K562 (cell line): Measurements from ENCODE around the gene HOXA7. TPM values are rescaled to one million over a fixed set of nuclear protein-coding genes. Genes with fewer than 3 reads are reported as not detected.

ENCODE experiments used
- CHD7 ChIP-seq: fragments of 200-600 bp; sonication (generic); IDR thresholded peaks from one replicate; pipeline ENCODE4 v1.6.1; 2012; ENCODE audit warnings: mild to moderate bottlenecking, low read depth, low read length, inconsistent platforms
- CREB3 ChIP-seq: fragments of 450-650 bp; conservative IDR thresholded peaks from 2 replicates; pipeline ENCODE4 v1.6.1; 2016; ENCODE audit warnings: missing genetic modification characterization, low read depth, mild to moderate bottlenecking, missing compliant biosample characterization, moderate library complexity
- CTCF ChIP-seq, 3 experiments: IDR thresholded peaks in 2 of 3; conservative IDR thresholded peaks in 1 of 3; 2 replicates each; pipeline ENCODE4 v1.5.1; 2011 to 2012; ENCODE audit warnings: low read length in 3 of 3, mild to moderate bottlenecking in 3 of 3, control low read depth in 2 of 3, improper control_type of control experiment in 1 of 3, inconsistent platforms in 1 of 3, low read depth in 1 of 3, mixed read lengths in 1 of 3, moderate library complexity in 1 of 3; ENCODE audit not compliant: insufficient read depth in 2 of 3
- DACH1 ChIP-seq: fragments of 450-650 bp; IDR thresholded peaks from 2 replicates; pipeline ENCODE4 v1.6.1; 2018; ENCODE audit not compliant: partially characterized antibody
- GABPB2 ChIP-seq: fragments of 250-450 bp; sonication (Bioruptor Pico); conservative IDR thresholded peaks from 2 replicates; pipeline ENCODE4 v1.5.1; 2021; ENCODE audit warnings: mild to moderate bottlenecking
- MBD1 ChIP-seq: fragments of 250-450 bp; sonication (Bioruptor Pico); IDR thresholded peaks from 2 replicates; pipeline ENCODE4 v1.8.0; 2022; ENCODE audit warnings: inconsistent platforms
- RHOXF2B ChIP-seq: fragments of 250-450 bp; sonication (Bioruptor Pico); conservative IDR thresholded peaks from 2 replicates; pipeline ENCODE4 v1.5.1; 2021
- SP1 ChIP-seq: sonication (generic); formaldehyde crosslinking; IDR thresholded peaks from 2 replicates; pipeline ENCODE4 v1.8.1; 2022; ENCODE audit warnings: mild to moderate bottlenecking, missing genetic modification reagents
- TEAD4 ChIP-seq, 2 experiments: sonication (generic) in 1 of 2; formaldehyde crosslinking in 1 of 2; IDR thresholded peaks; 2 replicates each; pipeline versions ENCODE4 v1.6.1 to v1.8.0; 2012 to 2022; ENCODE audit warnings: borderline replicate concordance in 1 of 2, inconsistent platforms in 1 of 2, low read length in 1 of 2, mild to moderate bottlenecking in 1 of 2, missing genetic modification reagents in 1 of 2
- polyA plus RNA-seq, 8 experiments: library from polyadenylated mRNA; depleted of rRNA in 4 of 8; stranded (reverse) in 5 of 8; unstranded in 3 of 8; fragments of >200 nt; fragmentation: Nextera tagmentation in 2 of 8; fragmentation: Illumina TruSeq in 1 of 8; extraction: Ambion mirVana in 2 of 8; extraction: Trizol in 1 of 8; gene quantifications; 2 replicates each; pipeline versions ENCODE4 v1.2.1 to v1.2.3, GENCODE V29; 2011 to 2014; ENCODE audit warnings: inconsistent platforms in 1 of 8, missing spikeins in 1 of 8
- total RNA-seq, 7 experiments: library from RNA; depleted of rRNA in 6 of 7; stranded (reverse); fragments of >200 nt in 6 of 7; fragmentation: Illumina TruSeq in 2 of 7; extraction: Trizol in 2 of 7; gene quantifications; 2 replicates each; pipeline versions ENCODE4 v1.2.1 to v1.2.3, GENCODE V29; 2011 to 2021; ENCODE audit warnings: low replicate concordance in 1 of 7

The HOXA7 gene
- total and polyA plus RNA-seq, 9 of the 15 experiments (the other 6 are each of a cell fraction or from before 2014, with no cell fraction given), result not detected

- TF ChIP-seq CHD7 (no peak), CREB3 (tag) (no peak), MBD1 (CRISPR knock-in tag) (no peak), DACH1 (no peak), CTCF (IDR thresholded peaks at IDR 0.05 in 2 of 3, conservative IDR thresholded peaks at IDR 0.05 in 1 of 3; ENCODE audit: insufficient read depth in 2 of 3, low read depth in 1 of 3, low read length in 3 of 3) (no peak), SP1 (CRISPR knock-in tag) (no peak), GABPB2 (CRISPR knock-in tag) (no peak), TEAD4 (IDR thresholded peaks at IDR 0.05; ENCODE audit: low read length) (no peak), TEAD4 (CRISPR knock-in tag; IDR thresholded peaks at IDR 0.05; ENCODE audit: borderline replicate concordance) (no peak), RHOXF2B (CRISPR knock-in tag) (no peak)
Observed at GRCh38 chr7:27180431-27181420, 24.3 kb upstream of the HOXA7 start (continued).
